OCI-LY1 (cell line): ENCODE results near the gene RTP2.

Source experiments
- H2AFZ ChIP-seq: fragments of 200-600 bp; sonication (generic), shearing (Covaris generic); 2 replicates; pipeline ENCODE4 v1.6.0; 2014; ENCODE audit warnings: antibody characterized with exemption, mild to moderate bottlenecking, low read length
- H3F3A ChIP-seq: fragments of 200-600 bp; sonication (generic), shearing (Covaris generic); 2 replicates; pipeline ENCODE4 v1.6.0; 2014; ENCODE audit warnings: mild to moderate bottlenecking, antibody characterized with exemption, low read length, moderate library complexity; ENCODE audit not compliant: insufficient read depth
- H3K27ac ChIP-seq: fragments of 200-600 bp; sonication (generic); 2 replicates; pipeline ENCODE4 v1.5.1; 2014; ENCODE audit warnings: low read length, mixed run types, mild to moderate bottlenecking, low read depth; ENCODE audit not compliant: poor library complexity, severe bottlenecking
- H3K27me3 ChIP-seq: fragments of 200-600 bp; sonication (generic); 2 replicates; pipeline ENCODE4 v1.6.0; 2014; ENCODE audit warnings: antibody characterized with exemption, mild to moderate bottlenecking, low read length, moderate library complexity; ENCODE audit not compliant: insufficient read depth
- H3K36me3 ChIP-seq: fragments of 200-600 bp; sonication (generic); 2 replicates; pipeline ENCODE4 v1.6.1; 2014; ENCODE audit warnings: mild to moderate bottlenecking, antibody characterized with exemption, low read length, moderate library complexity, mixed read lengths; ENCODE audit not compliant: insufficient read depth
- H3K4me1 ChIP-seq: fragments of 200-600 bp; sonication (generic); 2 replicates; pipeline ENCODE4 v1.5.1; 2014; ENCODE audit warnings: mild to moderate bottlenecking, low read length, moderate library complexity; ENCODE audit not compliant: insufficient read depth, severe bottlenecking
- H3K4me2 ChIP-seq: fragments of 200-600 bp; sonication (generic), shearing (Covaris generic); 2 replicates; pipeline ENCODE4 v1.6.1; 2014; ENCODE audit warnings: low read length
- H3K4me3 ChIP-seq: fragments of 200-600 bp; sonication (generic); 2 replicates; pipeline ENCODE4 v1.5.1; 2014; ENCODE audit warnings: low read length, low read depth, mild to moderate bottlenecking, mixed read lengths; ENCODE audit not compliant: poor library complexity, severe bottlenecking
- H3K79me2 ChIP-seq: fragments of 200-600 bp; shearing (Covaris generic); 2 replicates; pipeline ENCODE4 v1.6.1; 2016; ENCODE audit warnings: mixed run types, low read length, mixed read lengths; ENCODE audit not compliant: insufficient read depth
- H3K9ac ChIP-seq: fragments of 200-600 bp; sonication (generic), shearing (Covaris generic); 2 replicates; pipeline ENCODE4 v1.6.1; 2014; ENCODE audit warnings: mild to moderate bottlenecking, low read length, mixed read lengths
- H3K9me2 ChIP-seq: fragments of 200-600 bp; sonication (generic), shearing (Covaris generic); 2 replicates; pipeline ENCODE4 v1.6.1; 2014; ENCODE audit warnings: low read depth, mild to moderate bottlenecking, low read length, mixed read lengths
- H3K9me3 ChIP-seq: fragments of 200-600 bp; shearing (Covaris generic); 2 replicates; pipeline ENCODE4 v1.6.1; 2014; ENCODE audit warnings: low read length, mixed read lengths
- H4K20me1 ChIP-seq: fragments of 200-600 bp; sonication (generic), shearing (Covaris generic); 2 replicates; pipeline ENCODE4 v1.6.0; 2016; ENCODE audit warnings: mild to moderate bottlenecking, low read length; ENCODE audit not compliant: insufficient read depth
- EZH2 ChIP-seq: fragments of 200-600 bp; sonication (generic), shearing (Covaris generic); IDR thresholded peaks from 2 replicates; pipeline ENCODE4 v1.8.0; 2017; ENCODE audit warnings: borderline replicate concordance, mixed run types, mild to moderate bottlenecking, antibody characterized with exemption, low read length, moderate library complexity, mixed read lengths
- TF ChIP-seq, protein P1 (sequence below): fragments of 200-600 bp; sonication (generic), shearing (Covaris generic); IDR thresholded peaks from 2 replicates; pipeline ENCODE4 v1.5.1; 2017; ENCODE audit warnings: mild to moderate bottlenecking, antibody characterized with exemption, low read length, moderate library complexity, mixed read lengths

The RTP2 gene

DNA sequence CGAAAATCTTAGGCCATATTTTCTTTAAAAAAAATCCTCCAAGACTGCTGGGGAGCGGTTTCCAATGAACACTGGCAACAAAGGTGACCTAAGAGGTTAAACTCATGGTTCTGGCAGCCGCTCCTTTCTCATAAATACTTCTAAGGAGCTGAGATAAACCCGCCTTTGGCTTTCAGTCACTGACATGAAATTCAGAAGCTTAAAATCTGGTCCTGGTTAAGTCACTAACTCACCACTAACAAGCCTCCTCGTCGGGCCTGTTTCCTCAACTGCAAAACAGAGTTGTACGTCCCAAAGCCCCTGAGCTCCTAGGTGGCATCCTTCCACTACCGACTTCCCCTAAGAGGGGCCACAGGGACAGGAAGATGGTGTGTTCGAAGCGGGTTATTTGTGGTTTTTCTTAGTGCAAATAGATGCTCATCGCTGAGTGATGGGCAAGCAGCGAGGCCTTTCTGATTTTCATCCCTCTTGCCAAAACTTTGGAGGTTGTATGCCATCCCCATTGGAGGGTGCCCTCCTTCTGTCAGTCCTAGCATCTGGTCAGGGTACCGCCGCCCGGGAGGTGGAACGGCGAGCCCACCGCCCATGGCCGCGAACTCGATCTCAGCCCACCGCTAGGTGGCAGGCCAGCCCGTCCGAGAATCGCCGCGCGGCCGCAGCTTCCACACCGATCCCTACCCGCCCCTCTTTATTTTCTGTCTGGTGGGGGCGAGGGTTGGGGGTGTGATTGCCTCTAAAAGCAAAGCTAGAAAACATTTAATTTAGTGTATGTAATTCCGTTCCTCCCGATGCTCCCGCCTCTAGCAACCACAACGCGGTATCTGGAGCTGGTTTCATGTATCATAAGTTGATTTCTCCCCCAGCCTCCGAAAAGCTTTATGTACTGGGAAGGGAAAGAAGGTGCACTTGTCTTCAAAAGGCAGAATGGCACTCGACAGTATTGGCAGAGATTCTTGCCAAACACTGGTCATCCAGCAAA, 38.4 kb upstream of the RTP2 start:
- peak overlapping the region; percentile 77 for H3K4me3 ChIP-seq
- H3K79me2 ChIP-seq: peaks cover 100% of the 10 kb centered on the region
- H3K4me1 ChIP-seq: peaks cover 72% of the 10 kb centered on the region
- H3K9me2 ChIP-seq: no peaks in the 10 kb centered on the region
- peak overlapping the region; percentile 82 for H3K9ac ChIP-seq
- no peaks in the 10 kb centered on the region for H4K20me1 ChIP-seq
- peaks cover 6% of the 10 kb centered on the region; the same call in 1 of the 2 replicates for H3F3A ChIP-seq
- no peak overlapping the region for H2AFZ ChIP-seq
- H3K27ac ChIP-seq: peak overlapping the region; percentile 93
- peaks cover 90% of the 10 kb centered on the region for H3K36me3 ChIP-seq
- no peaks in the 10 kb centered on the region for H3K9me3 ChIP-seq
- TF ChIP-seq, protein P1, sequence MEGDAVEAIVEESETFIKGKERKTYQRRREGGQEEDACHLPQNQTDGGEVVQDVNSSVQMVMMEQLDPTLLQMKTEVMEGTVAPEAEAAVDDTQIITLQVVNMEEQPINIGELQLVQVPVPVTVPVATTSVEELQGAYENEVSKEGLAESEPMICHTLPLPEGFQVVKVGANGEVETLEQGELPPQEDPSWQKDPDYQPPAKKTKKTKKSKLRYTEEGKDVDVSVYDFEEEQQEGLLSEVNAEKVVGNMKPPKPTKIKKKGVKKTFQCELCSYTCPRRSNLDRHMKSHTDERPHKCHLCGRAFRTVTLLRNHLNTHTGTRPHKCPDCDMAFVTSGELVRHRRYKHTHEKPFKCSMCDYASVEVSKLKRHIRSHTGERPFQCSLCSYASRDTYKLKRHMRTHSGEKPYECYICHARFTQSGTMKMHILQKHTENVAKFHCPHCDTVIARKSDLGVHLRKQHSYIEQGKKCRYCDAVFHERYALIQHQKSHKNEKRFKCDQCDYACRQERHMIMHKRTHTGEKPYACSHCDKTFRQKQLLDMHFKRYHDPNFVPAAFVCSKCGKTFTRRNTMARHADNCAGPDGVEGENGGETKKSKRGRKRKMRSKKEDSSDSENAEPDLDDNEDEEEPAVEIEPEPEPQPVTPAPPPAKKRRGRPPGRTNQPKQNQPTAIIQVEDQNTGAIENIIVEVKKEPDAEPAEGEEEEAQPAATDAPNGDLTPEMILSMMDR: peak; percentile 99
- no peak for TF ChIP-seq EZH2
- peak overlapping the region; percentile 83 for H3K4me2 ChIP-seq
- H3K27me3 ChIP-seq: no peaks in the 10 kb centered on the region

DNA sequence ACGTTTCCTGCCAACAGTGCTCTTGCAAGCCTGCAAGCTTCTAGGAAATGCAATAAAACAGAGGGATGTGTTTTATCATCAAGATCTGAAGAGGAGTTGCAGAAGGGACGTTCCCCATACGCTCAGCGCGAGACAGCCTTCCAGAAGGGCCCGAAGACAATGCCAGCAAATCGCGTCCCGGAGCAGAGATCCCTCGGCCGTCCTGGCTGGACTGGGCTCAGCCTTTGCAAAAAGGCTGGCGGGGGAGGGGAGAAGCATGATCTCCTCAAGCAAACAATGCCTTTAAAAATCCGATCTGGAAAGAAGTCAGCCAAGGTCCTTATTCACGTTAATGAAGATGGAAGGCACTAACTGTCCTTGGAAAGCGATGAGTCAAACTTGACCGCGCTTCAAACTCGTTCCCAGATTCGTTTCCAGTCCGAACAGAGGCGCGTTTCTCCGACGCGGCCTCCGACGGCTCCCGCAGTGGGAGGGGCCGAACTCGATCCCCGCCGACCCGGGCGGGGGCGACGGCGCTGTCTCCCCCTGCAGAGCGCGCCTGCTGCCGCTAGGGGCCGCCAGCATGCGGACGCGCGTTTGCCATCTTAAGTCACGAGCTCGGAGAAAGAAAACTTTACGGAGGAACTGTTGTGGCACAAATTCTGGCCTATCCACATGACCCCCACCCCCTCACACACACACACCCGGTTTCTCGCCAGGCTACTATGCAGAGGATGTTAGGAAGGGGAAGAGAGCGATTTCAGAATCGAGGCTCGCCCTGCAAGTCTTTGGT, 37.4 kb upstream of the RTP2 start:
- no peaks in the 10 kb centered on the region for H4K20me1 ChIP-seq
- H3K9me3 ChIP-seq: no peaks in the 10 kb centered on the region
- no peaks in the 10 kb centered on the region for H3K27me3 ChIP-seq
- no peaks in the 10 kb centered on the region for H3K9me2 ChIP-seq
- peaks cover 100% of the 10 kb centered on the region for H3K79me2 ChIP-seq
- peaks cover 82% of the 10 kb centered on the region for H3K4me1 ChIP-seq
- no peak overlapping the region for H2AFZ ChIP-seq
- H3K4me2 ChIP-seq: peak overlapping the region; percentile 83
- peaks cover 6% of the 10 kb centered on the region; the same call in 1 of the 2 replicates for H3F3A ChIP-seq
- peak overlapping the region; percentile 77 for H3K4me3 ChIP-seq
- peak overlapping the region; percentile 93 for H3K27ac ChIP-seq
- peak overlapping the region; percentile 82 for H3K9ac ChIP-seq
- H3K36me3 ChIP-seq: peaks cover 98% of the 10 kb centered on the region
- TF ChIP-seq, protein P1: peak; percentile 100
- no peak for TF ChIP-seq EZH2

DNA sequence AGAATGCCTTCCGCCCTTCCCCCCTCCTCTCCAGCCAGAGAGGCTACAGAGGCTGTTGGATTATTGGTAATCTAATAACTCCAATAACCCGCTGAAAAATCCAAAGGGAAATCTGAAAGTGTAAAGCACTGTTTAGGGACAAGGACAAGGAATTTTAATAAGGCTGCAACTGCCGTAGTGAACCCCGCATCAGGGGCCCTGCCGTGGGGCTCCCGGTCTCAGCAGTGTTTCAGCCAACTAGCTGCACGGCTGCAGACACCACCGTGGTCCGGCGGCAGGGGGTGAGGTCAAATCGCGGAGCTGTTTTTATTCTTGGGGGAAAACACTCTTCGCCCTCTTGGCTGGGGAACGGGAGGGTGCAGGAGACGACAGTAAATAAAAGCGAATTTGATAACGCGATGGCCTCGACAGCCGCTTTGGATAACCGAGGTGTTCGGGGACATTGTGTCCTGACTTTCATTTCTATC, 36.8 kb upstream of the RTP2 start:
- Histone ChIP-seq H3K4me1 (peaks cover 88% of the 10 kb centered on the region), H3K79me2 (peaks cover 100% of the 10 kb centered on the region), H2AFZ (no peak overlapping the region), H3K9me3 (no peaks in the 10 kb centered on the region), H3K9me2 (no peaks in the 10 kb centered on the region), H3K27me3 (no peaks in the 10 kb centered on the region), H3K27ac (peak overlapping the region; percentile 93), H3K36me3 (peaks cover 98% of the 10 kb centered on the region), H3K9ac (peak overlapping the region; percentile 82), H3K4me3 (peak overlapping the region; percentile 77), H3F3A (peaks cover 6% of the 10 kb centered on the region; the same call in 1 of the 2 replicates), H4K20me1 (no peaks in the 10 kb centered on the region), H3K4me2 (peak overlapping the region; percentile 83)
- no peak for TF ChIP-seq EZH2
- TF ChIP-seq, protein P1: no peak; the same call in 1 of the 2 replicates
